HepG2 (cell line): Measurements from ENCODE around the gene IGBP1. TPM values are rescaled to one million over a fixed set of nuclear protein-coding genes. Genes with fewer than 3 reads are reported as not detected.

Experiments used
- HDAC2 ChIP-seq: sonication (generic); formaldehyde crosslinking; IDR thresholded peaks from 2 replicates; pipeline ENCODE4 v1.4.0; 2020; ENCODE audit warnings: missing genetic modification reagents
- ISL2 ChIP-seq: sonication (generic); formaldehyde crosslinking; IDR thresholded peaks from 2 replicates; pipeline ENCODE4 v1.5.0; 2020; ENCODE audit warnings: missing genetic modification reagents
- KDM4B ChIP-seq: sonication (generic); formaldehyde crosslinking; IDR thresholded peaks from 2 replicates; pipeline ENCODE4 v1.4.0; 2020; ENCODE audit warnings: missing genetic modification reagents
- MED1 ChIP-seq: sonication (generic); formaldehyde crosslinking; IDR thresholded peaks from 2 replicates; pipeline ENCODE4 v1.4.0; 2020; ENCODE audit warnings: missing genetic modification reagents
- MXI1 ChIP-seq: IDR thresholded peaks from 3 replicates; pipeline ENCODE4 v1.6.1; 2012; ENCODE audit warnings: low read depth, low read length, inconsistent platforms, borderline replicate concordance
- RBFOX2 ChIP-seq: fragments of 200-400 bp; formaldehyde crosslinking; IDR thresholded peaks from 2 replicates; pipeline ENCODE4 v1.6.1; 2017; ENCODE audit warnings: low read depth, mild to moderate bottlenecking, low read length
- SMC3 ChIP-seq: IDR thresholded peaks from 2 replicates; pipeline ENCODE4 v1.6.1; 2011; ENCODE audit warnings: low read length, improper control_type of control experiment
- SRSF4 ChIP-seq: fragments of 200-400 bp; formaldehyde crosslinking; IDR thresholded peaks from one replicate; pipeline ENCODE4 v1.6.1; 2018; ENCODE audit warnings: mild to moderate bottlenecking, low read depth, low read length, moderate library complexity; ENCODE audit not compliant: poor library complexity, severe bottlenecking
- ZKSCAN5 ChIP-seq: sonication (generic); formaldehyde crosslinking; IDR thresholded peaks from 2 replicates; pipeline ENCODE4 v1.5.1; 2020; ENCODE audit warnings: mild to moderate bottlenecking, missing genetic modification reagents
- polyA plus RNA-seq, 8 experiments: library from polyadenylated mRNA; depleted of rRNA in 3 of 8; stranded (reverse) in 7 of 8; unstranded in 1 of 8; fragments of >200 nt; fragmentation: Illumina TruSeq in 4 of 8; extraction: Trizol in 4 of 8; gene quantifications; 2 replicates each; pipeline versions ENCODE4 v1.2.1 to v1.2.3, GENCODE V29; 2011 to 2016; ENCODE audit warnings: low read depth in 4 of 8, missing spikeins in 1 of 8, mixed read lengths in 1 of 8; ENCODE audit not compliant: insufficient read depth in 1 of 8
- total RNA-seq, 5 experiments: library from RNA; depleted of rRNA; stranded (reverse); fragments of >200 nt; fragmentation: Illumina TruSeq; extraction: Trizol; gene quantifications; 2 replicates each; pipeline ENCODE4 v1.2.3, GENCODE V29; 2016; ENCODE audit warnings: low read depth in 1 of 5
- TF ChIP-seq, protein P1 (sequence below): sonication (generic); formaldehyde crosslinking; IDR thresholded peaks from 2 replicates; pipeline ENCODE4 v1.4.0; 2020; ENCODE audit warnings: mild to moderate bottlenecking, missing genetic modification reagents
- TF ChIP-seq, protein P2 (sequence below): sonication (generic); formaldehyde crosslinking; IDR thresholded peaks from 2 replicates; pipeline ENCODE4 v1.8.0; 2022; ENCODE audit warnings: missing genetic modification reagents, mild to moderate bottlenecking, inconsistent platforms, borderline replicate concordance
- TF ChIP-seq, protein P3 (sequence below): fragments of 450-650 bp; IDR thresholded peaks from 2 replicates; pipeline ENCODE4 v1.6.1; 2017; ENCODE audit warnings: mild to moderate bottlenecking
- TF ChIP-seq, protein P4 (sequence below): IDR thresholded peaks from 2 replicates; pipeline ENCODE4 v1.4.0; 2020; ENCODE audit warnings: mild to moderate bottlenecking, missing genetic modification reagents
- TF ChIP-seq, protein P5 (sequence below): fragments of 450-650 bp; IDR thresholded peaks from 2 replicates; pipeline ENCODE4 v1.6.1; 2017

Gene IGBP1
- total and polyA plus RNA-seq, 2 of the 13 experiments (the other 11 are each of a cell fraction or from before 2014, with no cell fraction given) = 59.3 to 103 TPM

DNA sequence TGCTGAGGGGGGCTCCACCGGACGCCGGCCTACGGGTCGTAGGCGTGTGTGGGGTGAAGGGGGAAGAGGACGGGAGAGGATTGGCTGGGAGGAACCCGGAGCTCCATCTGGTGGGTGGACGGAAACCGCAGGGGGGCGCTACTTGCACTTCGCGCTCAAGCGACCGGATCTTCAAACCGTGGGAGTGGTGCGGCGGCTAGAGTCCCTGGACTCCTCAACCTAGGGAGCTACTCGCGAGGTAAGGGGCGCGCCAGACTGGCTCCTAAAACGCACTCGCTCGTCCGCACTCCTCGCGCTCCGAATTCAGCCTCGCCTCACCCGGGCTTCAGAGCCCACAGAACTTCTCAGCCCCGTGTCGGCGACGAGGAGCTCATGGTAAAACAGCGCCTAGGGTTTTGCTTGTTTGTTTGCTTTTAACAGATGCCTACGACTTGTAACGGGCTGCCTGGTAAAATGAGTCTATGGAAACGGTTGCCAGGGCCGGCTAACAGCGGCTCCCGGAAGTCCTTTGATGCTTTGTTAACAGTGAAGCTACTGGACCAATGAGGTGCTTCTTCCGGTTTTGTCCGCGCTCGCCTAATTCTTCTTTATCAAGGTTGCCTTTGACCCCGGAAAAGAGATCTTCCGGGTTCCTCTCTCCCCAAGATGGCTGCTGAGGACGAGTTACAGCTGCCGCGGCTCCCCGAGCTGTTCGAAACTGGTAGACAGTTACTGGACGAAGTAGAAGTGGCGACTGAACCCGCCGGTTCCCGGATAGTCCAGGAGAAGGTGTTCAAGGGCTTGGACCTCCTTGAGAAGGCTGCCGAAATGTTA, at the start of gene IGBP1 (continued):
- TF ChIP-seq, protein P1, sequence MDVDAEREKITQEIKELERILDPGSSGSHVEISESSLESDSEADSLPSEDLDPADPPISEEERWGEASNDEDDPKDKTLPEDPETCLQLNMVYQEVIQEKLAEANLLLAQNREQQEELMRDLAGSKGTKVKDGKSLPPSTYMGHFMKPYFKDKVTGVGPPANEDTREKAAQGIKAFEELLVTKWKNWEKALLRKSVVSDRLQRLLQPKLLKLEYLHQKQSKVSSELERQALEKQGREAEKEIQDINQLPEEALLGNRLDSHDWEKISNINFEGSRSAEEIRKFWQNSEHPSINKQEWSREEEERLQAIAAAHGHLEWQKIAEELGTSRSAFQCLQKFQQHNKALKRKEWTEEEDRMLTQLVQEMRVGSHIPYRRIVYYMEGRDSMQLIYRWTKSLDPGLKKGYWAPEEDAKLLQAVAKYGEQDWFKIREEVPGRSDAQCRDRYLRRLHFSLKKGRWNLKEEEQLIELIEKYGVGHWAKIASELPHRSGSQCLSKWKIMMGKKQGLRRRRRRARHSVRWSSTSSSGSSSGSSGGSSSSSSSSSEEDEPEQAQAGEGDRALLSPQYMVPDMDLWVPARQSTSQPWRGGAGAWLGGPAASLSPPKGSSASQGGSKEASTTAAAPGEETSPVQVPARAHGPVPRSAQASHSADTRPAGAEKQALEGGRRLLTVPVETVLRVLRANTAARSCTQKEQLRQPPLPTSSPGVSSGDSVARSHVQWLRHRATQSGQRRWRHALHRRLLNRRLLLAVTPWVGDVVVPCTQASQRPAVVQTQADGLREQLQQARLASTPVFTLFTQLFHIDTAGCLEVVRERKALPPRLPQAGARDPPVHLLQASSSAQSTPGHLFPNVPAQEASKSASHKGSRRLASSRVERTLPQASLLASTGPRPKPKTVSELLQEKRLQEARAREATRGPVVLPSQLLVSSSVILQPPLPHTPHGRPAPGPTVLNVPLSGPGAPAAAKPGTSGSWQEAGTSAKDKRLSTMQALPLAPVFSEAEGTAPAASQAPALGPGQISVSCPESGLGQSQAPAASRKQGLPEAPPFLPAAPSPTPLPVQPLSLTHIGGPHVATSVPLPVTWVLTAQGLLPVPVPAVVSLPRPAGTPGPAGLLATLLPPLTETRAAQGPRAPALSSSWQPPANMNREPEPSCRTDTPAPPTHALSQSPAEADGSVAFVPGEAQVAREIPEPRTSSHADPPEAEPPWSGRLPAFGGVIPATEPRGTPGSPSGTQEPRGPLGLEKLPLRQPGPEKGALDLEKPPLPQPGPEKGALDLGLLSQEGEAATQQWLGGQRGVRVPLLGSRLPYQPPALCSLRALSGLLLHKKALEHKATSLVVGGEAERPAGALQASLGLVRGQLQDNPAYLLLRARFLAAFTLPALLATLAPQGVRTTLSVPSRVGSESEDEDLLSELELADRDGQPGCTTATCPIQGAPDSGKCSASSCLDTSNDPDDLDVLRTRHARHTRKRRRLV (CRISPR knock-in tag) = 0 out of 2 replicates have a peak, but pooled peaks have one; percentile 46
- TF ChIP-seq SRSF4 (no peak), ZKSCAN5 (no peak), ISL2 (no peak), MED1 (CRISPR knock-in tag) (no peak), HDAC2 (no peak), SMC3 (no peak), MXI1 (peak; percentile 33; the same call in 1 of the 3 replicates), RBFOX2 (0 out of 2 replicates have a peak, but pooled peaks have one; percentile 28), KDM4B (CRISPR knock-in tag) (no peak)
- TF ChIP-seq, protein P2, sequence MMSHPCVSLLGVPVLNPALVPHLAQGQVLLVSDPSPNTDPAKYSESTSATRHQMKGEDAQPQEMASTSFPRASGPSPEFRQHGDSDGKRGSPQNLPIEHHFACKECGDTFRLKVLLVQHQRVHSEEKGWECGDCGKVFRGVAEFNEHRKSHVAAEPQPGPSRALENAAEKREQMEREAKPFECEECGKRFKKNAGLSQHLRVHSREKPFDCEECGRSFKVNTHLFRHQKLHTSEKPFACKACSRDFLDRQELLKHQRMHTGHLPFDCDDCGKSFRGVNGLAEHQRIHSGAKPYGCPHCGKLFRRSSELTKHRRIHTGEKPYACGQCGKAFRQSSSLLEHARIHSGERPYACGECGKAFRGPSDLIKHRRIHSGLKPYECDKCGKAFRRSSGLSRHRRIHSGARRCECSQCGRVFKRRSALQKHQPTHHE = no peak
- TF ChIP-seq, protein P3, sequence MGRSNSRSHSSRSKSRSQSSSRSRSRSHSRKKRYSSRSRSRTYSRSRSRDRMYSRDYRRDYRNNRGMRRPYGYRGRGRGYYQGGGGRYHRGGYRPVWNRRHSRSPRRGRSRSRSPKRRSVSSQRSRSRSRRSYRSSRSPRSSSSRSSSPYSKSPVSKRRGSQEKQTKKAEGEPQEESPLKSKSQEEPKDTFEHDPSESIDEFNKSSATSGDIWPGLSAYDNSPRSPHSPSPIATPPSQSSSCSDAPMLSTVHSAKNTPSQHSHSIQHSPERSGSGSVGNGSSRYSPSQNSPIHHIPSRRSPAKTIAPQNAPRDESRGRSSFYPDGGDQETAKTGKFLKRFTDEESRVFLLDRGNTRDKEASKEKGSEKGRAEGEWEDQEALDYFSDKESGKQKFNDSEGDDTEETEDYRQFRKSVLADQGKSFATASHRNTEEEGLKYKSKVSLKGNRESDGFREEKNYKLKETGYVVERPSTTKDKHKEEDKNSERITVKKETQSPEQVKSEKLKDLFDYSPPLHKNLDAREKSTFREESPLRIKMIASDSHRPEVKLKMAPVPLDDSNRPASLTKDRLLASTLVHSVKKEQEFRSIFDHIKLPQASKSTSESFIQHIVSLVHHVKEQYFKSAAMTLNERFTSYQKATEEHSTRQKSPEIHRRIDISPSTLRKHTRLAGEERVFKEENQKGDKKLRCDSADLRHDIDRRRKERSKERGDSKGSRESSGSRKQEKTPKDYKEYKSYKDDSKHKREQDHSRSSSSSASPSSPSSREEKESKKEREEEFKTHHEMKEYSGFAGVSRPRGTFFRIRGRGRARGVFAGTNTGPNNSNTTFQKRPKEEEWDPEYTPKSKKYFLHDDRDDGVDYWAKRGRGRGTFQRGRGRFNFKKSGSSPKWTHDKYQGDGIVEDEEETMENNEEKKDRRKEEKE = no peak
- TF ChIP-seq, protein P4, sequence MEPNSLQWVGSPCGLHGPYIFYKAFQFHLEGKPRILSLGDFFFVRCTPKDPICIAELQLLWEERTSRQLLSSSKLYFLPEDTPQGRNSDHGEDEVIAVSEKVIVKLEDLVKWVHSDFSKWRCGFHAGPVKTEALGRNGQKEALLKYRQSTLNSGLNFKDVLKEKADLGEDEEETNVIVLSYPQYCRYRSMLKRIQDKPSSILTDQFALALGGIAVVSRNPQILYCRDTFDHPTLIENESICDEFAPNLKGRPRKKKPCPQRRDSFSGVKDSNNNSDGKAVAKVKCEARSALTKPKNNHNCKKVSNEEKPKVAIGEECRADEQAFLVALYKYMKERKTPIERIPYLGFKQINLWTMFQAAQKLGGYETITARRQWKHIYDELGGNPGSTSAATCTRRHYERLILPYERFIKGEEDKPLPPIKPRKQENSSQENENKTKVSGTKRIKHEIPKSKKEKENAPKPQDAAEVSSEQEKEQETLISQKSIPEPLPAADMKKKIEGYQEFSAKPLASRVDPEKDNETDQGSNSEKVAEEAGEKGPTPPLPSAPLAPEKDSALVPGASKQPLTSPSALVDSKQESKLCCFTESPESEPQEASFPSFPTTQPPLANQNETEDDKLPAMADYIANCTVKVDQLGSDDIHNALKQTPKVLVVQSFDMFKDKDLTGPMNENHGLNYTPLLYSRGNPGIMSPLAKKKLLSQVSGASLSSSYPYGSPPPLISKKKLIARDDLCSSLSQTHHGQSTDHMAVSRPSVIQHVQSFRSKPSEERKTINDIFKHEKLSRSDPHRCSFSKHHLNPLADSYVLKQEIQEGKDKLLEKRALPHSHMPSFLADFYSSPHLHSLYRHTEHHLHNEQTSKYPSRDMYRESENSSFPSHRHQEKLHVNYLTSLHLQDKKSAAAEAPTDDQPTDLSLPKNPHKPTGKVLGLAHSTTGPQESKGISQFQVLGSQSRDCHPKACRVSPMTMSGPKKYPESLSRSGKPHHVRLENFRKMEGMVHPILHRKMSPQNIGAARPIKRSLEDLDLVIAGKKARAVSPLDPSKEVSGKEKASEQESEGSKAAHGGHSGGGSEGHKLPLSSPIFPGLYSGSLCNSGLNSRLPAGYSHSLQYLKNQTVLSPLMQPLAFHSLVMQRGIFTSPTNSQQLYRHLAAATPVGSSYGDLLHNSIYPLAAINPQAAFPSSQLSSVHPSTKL (CRISPR knock-in tag) = no peak
- TF ChIP-seq, protein P5, sequence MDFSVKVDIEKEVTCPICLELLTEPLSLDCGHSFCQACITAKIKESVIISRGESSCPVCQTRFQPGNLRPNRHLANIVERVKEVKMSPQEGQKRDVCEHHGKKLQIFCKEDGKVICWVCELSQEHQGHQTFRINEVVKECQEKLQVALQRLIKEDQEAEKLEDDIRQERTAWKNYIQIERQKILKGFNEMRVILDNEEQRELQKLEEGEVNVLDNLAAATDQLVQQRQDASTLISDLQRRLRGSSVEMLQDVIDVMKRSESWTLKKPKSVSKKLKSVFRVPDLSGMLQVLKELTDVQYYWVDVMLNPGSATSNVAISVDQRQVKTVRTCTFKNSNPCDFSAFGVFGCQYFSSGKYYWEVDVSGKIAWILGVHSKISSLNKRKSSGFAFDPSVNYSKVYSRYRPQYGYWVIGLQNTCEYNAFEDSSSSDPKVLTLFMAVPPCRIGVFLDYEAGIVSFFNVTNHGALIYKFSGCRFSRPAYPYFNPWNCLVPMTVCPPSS = no peak
